OCI-LY7 (cell line): ENCODE measurements around the gene LYSMD2.

ENCODE experiments used
- CTCF ChIP-seq: fragments of 200-600 bp; sonication (generic); conservative IDR thresholded peaks from 2 replicates; pipeline ENCODE4 v1.5.1; 2014; ENCODE audit warnings: mild to moderate bottlenecking, antibody characterized with exemption, low read length, moderate library complexity, mixed read lengths
- EZH2phosphoT487 ChIP-seq: fragments of 200-600 bp; sonication (generic); IDR thresholded peaks from 2 replicates; pipeline ENCODE4 v1.6.1; 2018; ENCODE audit warnings: low read depth, borderline replicate concordance, mild to moderate bottlenecking, mixed run types, antibody characterized with exemption, low read length, moderate library complexity, mixed read lengths

DNA sequence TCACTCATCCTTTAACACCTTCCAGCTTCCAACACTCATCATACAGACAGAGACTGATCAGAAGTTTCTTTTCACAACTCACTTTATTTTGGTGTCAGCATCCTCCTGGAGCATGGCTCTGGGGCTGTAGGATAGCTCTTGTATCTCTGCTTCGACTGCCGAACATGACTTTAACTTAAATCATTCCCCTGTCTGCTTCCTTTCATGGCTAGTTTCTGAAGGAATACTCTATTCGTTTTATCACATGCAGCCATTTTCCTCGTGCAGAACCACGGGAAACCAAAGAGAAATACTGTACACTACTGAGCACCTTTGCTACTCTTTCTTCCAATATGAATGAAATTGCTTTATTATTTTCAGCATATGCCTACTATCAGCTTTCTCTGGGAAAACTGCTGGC is 11.9 kb upstream of the LYSMD2 start:
- TF ChIP-seq CTCF (no peak), EZH2phosphoT487 (no peak)
